ENCODE data around the gene CHGA.

The CHGA gene

GRCh38 chr14:92967346-92967926 is 44.5 kb downstream of the CHGA start:
- no peak for DNase-seq (ENCODE audit: low spot score)
- CTCF ChIA-PET, result interaction anchor here (1.9 kb wide), 1 partner anchor 15 kb away, joined by 5 read pairs; no protein-coding TSS in a partner anchor
- TF ChIP-seq, protein P1, sequence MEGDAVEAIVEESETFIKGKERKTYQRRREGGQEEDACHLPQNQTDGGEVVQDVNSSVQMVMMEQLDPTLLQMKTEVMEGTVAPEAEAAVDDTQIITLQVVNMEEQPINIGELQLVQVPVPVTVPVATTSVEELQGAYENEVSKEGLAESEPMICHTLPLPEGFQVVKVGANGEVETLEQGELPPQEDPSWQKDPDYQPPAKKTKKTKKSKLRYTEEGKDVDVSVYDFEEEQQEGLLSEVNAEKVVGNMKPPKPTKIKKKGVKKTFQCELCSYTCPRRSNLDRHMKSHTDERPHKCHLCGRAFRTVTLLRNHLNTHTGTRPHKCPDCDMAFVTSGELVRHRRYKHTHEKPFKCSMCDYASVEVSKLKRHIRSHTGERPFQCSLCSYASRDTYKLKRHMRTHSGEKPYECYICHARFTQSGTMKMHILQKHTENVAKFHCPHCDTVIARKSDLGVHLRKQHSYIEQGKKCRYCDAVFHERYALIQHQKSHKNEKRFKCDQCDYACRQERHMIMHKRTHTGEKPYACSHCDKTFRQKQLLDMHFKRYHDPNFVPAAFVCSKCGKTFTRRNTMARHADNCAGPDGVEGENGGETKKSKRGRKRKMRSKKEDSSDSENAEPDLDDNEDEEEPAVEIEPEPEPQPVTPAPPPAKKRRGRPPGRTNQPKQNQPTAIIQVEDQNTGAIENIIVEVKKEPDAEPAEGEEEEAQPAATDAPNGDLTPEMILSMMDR (conservative IDR thresholded peaks at IDR 0.05; ENCODE audit: low read depth), result no peak
- POLR2A ChIA-PET (ENCODE audit: low non-redundant PET), result no interaction called here
- no peak overlapping the region for H3K27ac ChIP-seq

DNA sequence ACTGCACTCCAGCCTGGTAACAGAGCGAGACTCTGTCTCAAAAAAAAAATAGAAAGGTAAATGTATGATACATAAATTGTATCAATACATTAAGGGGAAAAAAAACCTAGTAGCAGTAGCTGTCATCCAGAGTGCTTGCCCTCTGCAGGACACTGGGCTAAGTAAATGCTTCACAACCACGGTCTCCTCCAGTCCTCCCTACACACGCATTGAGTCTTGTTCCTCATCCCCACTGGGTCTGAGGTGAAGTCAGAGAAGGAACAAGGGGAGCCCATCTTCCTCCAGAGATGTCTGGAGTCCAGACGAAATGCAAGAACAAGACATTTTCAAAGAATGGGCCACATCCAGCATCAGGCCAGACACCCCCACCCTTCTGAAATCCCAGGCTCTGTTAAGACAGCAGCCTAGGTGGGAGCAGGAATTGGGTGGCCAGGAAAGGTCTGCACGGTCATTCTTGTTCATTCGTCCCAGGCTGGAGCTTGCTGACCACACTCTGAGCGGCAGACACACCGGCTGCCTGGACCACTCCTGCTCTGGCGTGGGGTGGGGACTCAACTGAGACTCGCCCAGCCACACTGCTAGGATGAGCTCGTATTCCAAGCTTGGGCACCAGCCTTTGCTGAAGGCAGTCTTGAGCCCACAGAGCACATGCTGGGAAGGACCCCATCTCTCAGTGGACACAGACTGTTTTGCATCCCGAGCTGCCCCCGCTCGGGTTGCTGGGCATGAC is 45.5 kb downstream of the CHGA start:
- DNase-seq (ENCODE audit: low spot score), result no peak
- TF ChIP-seq, protein P1 (conservative IDR thresholded peaks at IDR 0.05; ENCODE audit: low read depth), result no peak
- ChIA-PET POLR2A (ENCODE audit: low non-redundant PET) (no interaction called here), CTCF (interaction anchor here (0.7 to 1.9 kb wide), 3 partner anchors 16 to 171 kb away, joined by 3 to 5 read pairs (median 4); partner anchors contain the start of gene ITPK1)
- peak overlapping the region; percentile 7; the same call in 1 of the 2 replicates for H3K27ac ChIP-seq

DNA sequence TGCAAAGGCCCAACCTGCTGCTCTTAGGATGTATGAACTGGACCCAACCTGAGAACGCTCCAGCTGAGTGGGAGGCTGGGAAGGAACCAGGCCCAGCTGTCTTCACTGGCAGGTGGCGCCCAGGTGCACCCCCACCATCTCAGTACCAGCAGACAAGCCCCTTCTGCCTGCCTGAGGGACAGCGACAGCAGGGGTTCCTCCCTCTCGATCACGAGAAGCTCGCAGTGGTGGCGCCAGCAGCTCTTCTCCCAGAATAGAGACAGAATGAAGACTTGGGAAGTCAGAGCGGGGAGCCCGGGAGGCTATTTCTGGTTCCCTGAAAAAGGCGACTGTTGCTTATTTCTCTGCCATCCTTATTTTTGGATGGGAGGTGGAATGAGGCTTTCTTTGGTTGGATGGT is 46.5 kb downstream of the CHGA start:
- TF ChIP-seq, protein P1 (conservative IDR thresholded peaks at IDR 0.05; ENCODE audit: low read depth), result no peak
- ChIA-PET POLR2A (ENCODE audit: low non-redundant PET) (no interaction called here), CTCF (interaction anchor here (0.6 to 1.9 kb wide), 3 partner anchors 17 to 199 kb away, joined by 3 to 5 read pairs (median 4); partner anchors contain the start of gene ITPK1)
- no peak overlapping the region for H3K27ac ChIP-seq
- DNase-seq (ENCODE audit: low spot score), result no peak

DNA sequence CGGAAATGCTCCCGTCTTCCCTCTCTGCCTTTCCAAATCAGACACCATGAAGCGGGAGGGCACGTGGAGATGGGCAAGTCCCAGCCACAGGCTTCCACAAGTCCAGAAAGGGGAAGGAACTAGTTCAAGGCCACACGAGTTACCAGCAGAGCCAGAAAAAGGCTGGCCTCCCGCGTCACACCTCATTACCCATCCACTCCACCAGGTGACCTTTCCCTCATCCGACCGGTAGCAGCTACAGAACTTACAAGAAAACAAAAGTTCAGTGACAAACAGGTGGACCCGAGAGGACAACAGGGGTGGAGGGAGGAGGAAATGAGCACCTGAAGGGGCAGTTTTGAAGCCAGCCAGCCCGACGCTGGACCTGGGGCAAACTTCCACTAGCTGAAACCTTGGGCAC is 46.9 kb downstream of the CHGA start:
- CTCF ChIA-PET, result interaction anchor here (0.6 to 1.4 kb wide), 2 partner anchors 145 to 199 kb away, joined by 3 to 4 read pairs; partner anchors contain the start of gene ITPK1
- no peak overlapping the region for H3K27ac ChIP-seq
- TF ChIP-seq, protein P1 (conservative IDR thresholded peaks at IDR 0.05; ENCODE audit: low read depth), result no peak
- DNase-seq (ENCODE audit: low spot score), result no peak
- POLR2A ChIA-PET (ENCODE audit: low non-redundant PET), result no interaction called here

DNA sequence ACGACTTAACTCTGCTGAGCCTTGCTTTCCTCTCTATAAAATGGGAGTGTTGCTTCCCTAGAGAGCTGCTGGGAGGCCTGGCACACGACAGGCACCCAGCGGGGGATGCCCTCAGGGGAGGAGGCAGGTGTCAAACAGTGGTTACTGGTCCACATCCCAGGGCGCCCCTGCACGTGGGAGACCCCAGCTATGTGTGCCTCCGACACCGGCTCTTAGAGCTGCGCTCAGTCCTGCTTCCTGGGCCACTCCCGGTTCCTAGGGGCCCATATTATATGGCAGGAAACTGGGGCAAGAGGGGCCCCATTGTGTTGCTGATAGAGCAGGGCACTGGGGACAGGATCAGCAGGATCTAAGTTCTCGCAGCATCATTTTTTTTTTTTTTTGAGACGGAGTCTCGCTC is 47.3 kb downstream of the CHGA start:
- DNase-seq (ENCODE audit: low spot score), result no peak
- H3K27ac ChIP-seq, result no peak overlapping the region
- CTCF ChIA-PET, result interaction anchor here (0.7 kb wide), 1 partner anchor 56 kb away, joined by 5 read pairs; no protein-coding TSS in a partner anchor
- TF ChIP-seq, protein P1 (conservative IDR thresholded peaks at IDR 0.05; ENCODE audit: low read depth), result no peak
- POLR2A ChIA-PET (ENCODE audit: low non-redundant PET), result no interaction called here

- no peak for DNase-seq (ENCODE audit: low spot score)
These were observed 48.7 kb downstream of the CHGA start for GRCh38 chr14:92971601-92972180.

More at GRCh38 chr14:92971601-92972180, 48.7 kb downstream of the CHGA start:
- H3K27ac ChIP-seq, result no peak overlapping the region
- ChIA-PET CTCF (interaction anchor here (0.6 kb wide), 1 partner anchor 1636 kb away, joined by 3 read pairs; no protein-coding TSS in a partner anchor), POLR2A (ENCODE audit: low non-redundant PET) (no interaction called here)
- TF ChIP-seq, protein P1 (conservative IDR thresholded peaks at IDR 0.05; ENCODE audit: low read depth), result no peak

Data from RWPE1 (cell line).